GM06990 (cell line): ENCODE measurements around the gene TLCD5.

Source experiments
- DNase-seq: peaks from one replicate; pipeline ENCODE4 v3.0.0-alpha.2; 2011; ENCODE audit not compliant: insufficient read length; ENCODE audit errors: extremely low read depth
- H3K27me3 ChIP-seq: replicated peaks from 2 replicates; pipeline ENCODE4 v1.6.0; 2011; ENCODE audit warnings: low read length; ENCODE audit not compliant: control insufficient read depth, insufficient read depth
- H3K36me3 ChIP-seq: 2 replicates; pipeline ENCODE4 v1.5.1; 2011; ENCODE audit warnings: low read length; ENCODE audit not compliant: control insufficient read depth, insufficient read depth
- H3K4me3 ChIP-seq: replicated peaks from 2 replicates; pipeline ENCODE4 v1.5.1; 2011; ENCODE audit warnings: low read depth, mild to moderate bottlenecking, control low read depth, low read length
- CTCF ChIP-seq: IDR thresholded peaks from 2 replicates; pipeline ENCODE4 v1.5.1; 2011; ENCODE audit warnings: low read length, control low read depth, mild to moderate bottlenecking, inconsistent platforms; ENCODE audit not compliant: insufficient read depth, poor library complexity, severe bottlenecking

The TLCD5 gene

GRCh38 chr11:120344302-120345004 is 19.4 kb downstream of the TLCD5 start:
- no peak for TF ChIP-seq CTCF
- H3K27me3 ChIP-seq = no peaks in the 10 kb centered on the region
- H3K4me3 ChIP-seq = no peak overlapping the region
- DNase-seq = peak; percentile 73
- H3K36me3 ChIP-seq = no peaks in the 10 kb centered on the region

- no peak for DNase-seq
- no peaks in the 10 kb centered on the region for H3K36me3 ChIP-seq
- no peak overlapping the region for H3K4me3 ChIP-seq
- TF ChIP-seq CTCF = no peak
- H3K27me3 ChIP-seq = no peaks in the 10 kb centered on the region
Observed at GRCh38 chr11:120346233-120346632, 21.1 kb downstream of the TLCD5 start.

- H3K4me3 ChIP-seq = no peak overlapping the region
- TF ChIP-seq CTCF = no peak
- DNase-seq = no peak
Observed at GRCh38 chr11:120350637-120351036, 25.5 kb downstream of the TLCD5 start.

GRCh38 chr11:120352405-120352804 is 27.3 kb downstream of the TLCD5 start:
- Histone ChIP-seq H3K36me3 (no peaks in the 10 kb centered on the region), H3K27me3 (no peaks in the 10 kb centered on the region), H3K4me3 (no peak overlapping the region)
- no peak for DNase-seq
- no peak for TF ChIP-seq CTCF

More at GRCh38 chr11:120350637-120351036, 25.5 kb downstream of the TLCD5 start:
- Histone ChIP-seq H3K27me3 (no peaks in the 10 kb centered on the region), H3K36me3 (no peaks in the 10 kb centered on the region)

- Histone ChIP-seq H3K27me3 (no peaks in the 10 kb centered on the region), H3K4me3 (no peak overlapping the region), H3K36me3 (no peaks in the 10 kb centered on the region)
- DNase-seq = no peak
- TF ChIP-seq CTCF = no peak
Observed at GRCh38 chr11:120354068-120354467, 29.0 kb downstream of the TLCD5 start.

GRCh38 chr11:120354779-120355178 is 29.7 kb downstream of the TLCD5 start:
- Histone ChIP-seq H3K27me3 (no peaks in the 10 kb centered on the region), H3K36me3 (no peaks in the 10 kb centered on the region), H3K4me3 (no peak overlapping the region)
- no peak for TF ChIP-seq CTCF
- DNase-seq = no peak
